Mammary epithelial cell (primary cell): ENCODE measurements around the gene TRIM36.

Source experiments
- EZH2 ChIP-seq: IDR thresholded peaks from 2 replicates; pipeline ENCODE4 v1.6.1; 2012; ENCODE audit warnings: low read length, inconsistent platforms, borderline replicate concordance
- TF ChIP-seq, protein P1 (sequence below), 2 donors: IDR thresholded peaks in 1 of 2; conservative IDR thresholded peaks in 1 of 2; 2 replicates each; pipeline ENCODE4 v1.5.1; 2011 to 2012; ENCODE audit warnings: inconsistent platforms in 2 of 2, low read length in 2 of 2, mild to moderate bottlenecking in 2 of 2, control low read depth in 1 of 2, low read depth in 1 of 2; ENCODE audit not compliant: insufficient read depth in 1 of 2; ENCODE audit errors: extremely low read depth in 1 of 2

DNA sequence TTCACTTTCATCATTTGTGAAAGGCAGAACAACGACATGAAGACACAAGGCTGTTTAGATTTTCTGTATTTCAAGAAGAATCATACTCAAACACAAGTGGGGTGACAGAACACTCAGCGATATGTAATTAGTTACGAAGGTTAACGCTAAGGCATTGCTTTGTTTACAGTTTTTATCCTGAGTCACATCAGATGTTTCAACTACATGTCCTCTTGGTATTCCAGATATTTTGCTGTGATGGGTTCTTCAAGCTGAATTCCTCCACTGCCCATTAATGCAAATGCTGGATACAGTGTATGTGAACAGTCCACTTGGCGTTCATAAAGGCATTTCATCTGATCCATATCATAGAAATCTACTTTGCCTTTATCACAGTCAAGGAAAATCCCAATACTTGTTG lies 43.4 kb downstream of the TRIM36 start:
- TF ChIP-seq, protein P1, sequence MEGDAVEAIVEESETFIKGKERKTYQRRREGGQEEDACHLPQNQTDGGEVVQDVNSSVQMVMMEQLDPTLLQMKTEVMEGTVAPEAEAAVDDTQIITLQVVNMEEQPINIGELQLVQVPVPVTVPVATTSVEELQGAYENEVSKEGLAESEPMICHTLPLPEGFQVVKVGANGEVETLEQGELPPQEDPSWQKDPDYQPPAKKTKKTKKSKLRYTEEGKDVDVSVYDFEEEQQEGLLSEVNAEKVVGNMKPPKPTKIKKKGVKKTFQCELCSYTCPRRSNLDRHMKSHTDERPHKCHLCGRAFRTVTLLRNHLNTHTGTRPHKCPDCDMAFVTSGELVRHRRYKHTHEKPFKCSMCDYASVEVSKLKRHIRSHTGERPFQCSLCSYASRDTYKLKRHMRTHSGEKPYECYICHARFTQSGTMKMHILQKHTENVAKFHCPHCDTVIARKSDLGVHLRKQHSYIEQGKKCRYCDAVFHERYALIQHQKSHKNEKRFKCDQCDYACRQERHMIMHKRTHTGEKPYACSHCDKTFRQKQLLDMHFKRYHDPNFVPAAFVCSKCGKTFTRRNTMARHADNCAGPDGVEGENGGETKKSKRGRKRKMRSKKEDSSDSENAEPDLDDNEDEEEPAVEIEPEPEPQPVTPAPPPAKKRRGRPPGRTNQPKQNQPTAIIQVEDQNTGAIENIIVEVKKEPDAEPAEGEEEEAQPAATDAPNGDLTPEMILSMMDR (conservative IDR thresholded peaks at IDR 0.05 in 1 of 2, IDR thresholded peaks at IDR 0.05 in 1 of 2; ENCODE audit: extremely low read depth in 1 of 2, insufficient read depth in 1 of 2, low read depth in 1 of 2, low read length in 2 of 2), result no peak
- TF ChIP-seq EZH2, result no peak
